Measurements from ENCODE around the gene GRB10.

Gene GRB10

DNA sequence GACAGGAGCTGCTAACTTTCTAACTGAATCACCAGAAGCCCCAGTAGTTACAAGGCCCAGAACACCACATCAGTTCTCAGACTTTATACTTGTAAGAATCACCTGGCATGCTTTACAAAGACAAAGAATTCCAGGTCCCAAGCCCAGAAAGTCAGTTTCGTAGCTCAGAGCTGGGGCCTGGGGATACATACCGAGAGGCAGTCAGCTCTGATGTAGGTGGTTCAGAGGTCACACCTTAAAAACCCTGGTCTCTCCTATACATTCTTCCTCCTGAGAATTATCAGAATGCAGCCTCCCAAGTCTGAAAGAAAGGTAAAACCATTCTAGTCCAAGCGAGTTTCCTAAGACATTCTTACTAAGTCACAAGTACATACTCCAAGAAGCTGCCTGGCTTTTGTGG lies 2.3 kb downstream of the GRB10 start:
- no peak overlapping the region for H3K9ac ChIP-seq (ENCODE audit: low read depth, low read length)
- TF ChIP-seq EZH2 (IDR thresholded peaks at IDR 0.05; ENCODE audit: borderline replicate concordance, low read depth, low read length, severe bottlenecking): no peak
- TF ChIP-seq, protein P1, sequence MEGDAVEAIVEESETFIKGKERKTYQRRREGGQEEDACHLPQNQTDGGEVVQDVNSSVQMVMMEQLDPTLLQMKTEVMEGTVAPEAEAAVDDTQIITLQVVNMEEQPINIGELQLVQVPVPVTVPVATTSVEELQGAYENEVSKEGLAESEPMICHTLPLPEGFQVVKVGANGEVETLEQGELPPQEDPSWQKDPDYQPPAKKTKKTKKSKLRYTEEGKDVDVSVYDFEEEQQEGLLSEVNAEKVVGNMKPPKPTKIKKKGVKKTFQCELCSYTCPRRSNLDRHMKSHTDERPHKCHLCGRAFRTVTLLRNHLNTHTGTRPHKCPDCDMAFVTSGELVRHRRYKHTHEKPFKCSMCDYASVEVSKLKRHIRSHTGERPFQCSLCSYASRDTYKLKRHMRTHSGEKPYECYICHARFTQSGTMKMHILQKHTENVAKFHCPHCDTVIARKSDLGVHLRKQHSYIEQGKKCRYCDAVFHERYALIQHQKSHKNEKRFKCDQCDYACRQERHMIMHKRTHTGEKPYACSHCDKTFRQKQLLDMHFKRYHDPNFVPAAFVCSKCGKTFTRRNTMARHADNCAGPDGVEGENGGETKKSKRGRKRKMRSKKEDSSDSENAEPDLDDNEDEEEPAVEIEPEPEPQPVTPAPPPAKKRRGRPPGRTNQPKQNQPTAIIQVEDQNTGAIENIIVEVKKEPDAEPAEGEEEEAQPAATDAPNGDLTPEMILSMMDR (IDR thresholded peaks at IDR 0.05; ENCODE audit: borderline replicate concordance, extremely low read depth, low read length, poor library complexity, severe bottlenecking): no peak

DNA sequence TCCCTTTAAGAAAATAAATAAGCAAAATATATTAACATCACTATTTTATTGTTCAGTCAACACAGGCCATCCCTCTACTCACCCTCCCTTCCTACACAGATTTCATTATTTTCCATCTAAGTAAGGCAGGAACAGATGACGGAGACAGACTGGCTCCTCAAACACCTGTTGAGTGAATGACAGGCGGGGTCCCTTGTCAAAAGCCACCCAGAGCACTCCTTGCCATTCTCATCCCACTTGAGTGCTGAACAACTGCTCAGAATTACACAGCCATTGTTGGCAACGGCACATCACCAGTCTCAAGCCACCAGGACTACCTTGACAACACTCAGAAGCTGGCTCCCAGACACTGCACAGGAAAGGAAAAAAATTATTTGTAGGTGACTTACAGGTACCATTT lies 3.3 kb downstream of the GRB10 start:
- no peak for ATAC-seq (ENCODE audit: insufficient read depth, low read depth)
- Histone ChIP-seq H3K9me3 (ENCODE audit: insufficient read depth, low read length, severe bottlenecking) (no peaks in the 10 kb centered on the region), H3K79me2 (ENCODE audit: insufficient read depth, low read length) (no peaks in the 10 kb centered on the region), H3K9ac (ENCODE audit: low read depth, low read length) (no peak overlapping the region), H2AFZ (ENCODE audit: low read depth, low read length) (no peak overlapping the region), H3K4me3 (ENCODE audit: low read depth in 1 of 2, low read length in 2 of 2) (no peak overlapping the region), H4K20me1 (ENCODE audit: insufficient read depth, low read length) (no peaks in the 10 kb centered on the region), H3K4me1 (ENCODE audit: insufficient read depth, low read length) (no peaks in the 10 kb centered on the region), H3K27me3 (ENCODE audit: insufficient read depth, low read length, poor library complexity) (no peaks in the 10 kb centered on the region), H3K4me2 (ENCODE audit: insufficient read depth, low read length) (no peak overlapping the region), H3K27ac (ENCODE audit: low read length) (no peak overlapping the region), H3K36me3 (ENCODE audit: insufficient read depth, low read length) (no peaks in the 10 kb centered on the region)
- TF ChIP-seq, protein P1 (IDR thresholded peaks at IDR 0.05; ENCODE audit: borderline replicate concordance, extremely low read depth, low read length, poor library complexity, severe bottlenecking): no peak
- no peak for TF ChIP-seq EZH2 (IDR thresholded peaks at IDR 0.05; ENCODE audit: borderline replicate concordance, low read depth, low read length, severe bottlenecking)
- no peak for DNase-seq

More for the DNA sequence above, 2.3 kb downstream of the GRB10 start:
- no peaks in the 10 kb centered on the region for H3K79me2 ChIP-seq (ENCODE audit: insufficient read depth, low read length)
- H3K27ac ChIP-seq (ENCODE audit: low read length): no peak overlapping the region
- H3K4me1 ChIP-seq (ENCODE audit: insufficient read depth, low read length): no peaks in the 10 kb centered on the region
- ATAC-seq (ENCODE audit: insufficient read depth, low read depth) (no peak), DNase-seq (no peak)
- no peaks in the 10 kb centered on the region for H4K20me1 ChIP-seq (ENCODE audit: insufficient read depth, low read length)
- peaks cover 2% of the 10 kb centered on the region for H3K27me3 ChIP-seq (ENCODE audit: insufficient read depth, low read length, poor library complexity)
- no peaks in the 10 kb centered on the region for H3K9me3 ChIP-seq (ENCODE audit: insufficient read depth, low read length, severe bottlenecking)
- H3K4me3 ChIP-seq (ENCODE audit: low read depth in 1 of 2, low read length in 2 of 2): no peak overlapping the region
- no peak overlapping the region for H3K4me2 ChIP-seq (ENCODE audit: insufficient read depth, low read length)
- H3K36me3 ChIP-seq (ENCODE audit: insufficient read depth, low read length): no peaks in the 10 kb centered on the region
- H2AFZ ChIP-seq (ENCODE audit: low read depth, low read length): no peak overlapping the region

DNA sequence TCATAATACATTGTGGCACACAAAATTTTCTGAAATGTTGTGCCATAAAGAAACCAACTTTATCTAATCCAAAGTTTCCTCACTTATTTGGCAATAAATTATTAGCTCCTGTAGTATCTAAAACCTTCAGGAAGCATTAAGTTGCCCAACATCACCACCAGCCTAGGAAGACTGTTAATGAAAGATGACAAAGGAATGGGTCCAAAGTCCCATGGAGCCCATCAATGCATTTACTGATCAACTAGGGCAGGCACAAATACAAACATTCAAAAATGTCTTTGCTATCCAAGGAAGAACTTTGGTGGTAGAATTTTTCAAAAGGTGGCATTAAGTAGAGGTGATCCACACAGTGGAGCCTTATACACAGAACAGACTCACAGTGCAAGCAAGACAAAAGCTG lies 4.5 kb downstream of the GRB10 start:
- Histone ChIP-seq H3K4me2 (ENCODE audit: insufficient read depth, low read length) (no peak overlapping the region), H3K4me1 (ENCODE audit: insufficient read depth, low read length) (no peaks in the 10 kb centered on the region), H3K79me2 (ENCODE audit: insufficient read depth, low read length) (no peaks in the 10 kb centered on the region), H3K9me3 (ENCODE audit: insufficient read depth, low read length, severe bottlenecking) (no peaks in the 10 kb centered on the region), H3K27me3 (ENCODE audit: insufficient read depth, low read length, poor library complexity) (no peaks in the 10 kb centered on the region), H3K4me3 (ENCODE audit: low read depth in 1 of 2, low read length in 2 of 2) (no peak overlapping the region), H2AFZ (ENCODE audit: low read depth, low read length) (no peak overlapping the region), H3K36me3 (ENCODE audit: insufficient read depth, low read length) (no peaks in the 10 kb centered on the region), H3K27ac (ENCODE audit: low read length) (no peak overlapping the region), H3K9ac (ENCODE audit: low read depth, low read length) (no peak overlapping the region), H4K20me1 (ENCODE audit: insufficient read depth, low read length) (no peaks in the 10 kb centered on the region)
- no peak for DNase-seq
- no peak for ATAC-seq (ENCODE audit: insufficient read depth, low read depth)
- TF ChIP-seq, protein P1 (IDR thresholded peaks at IDR 0.05; ENCODE audit: borderline replicate concordance, extremely low read depth, low read length, poor library complexity, severe bottlenecking): no peak
- TF ChIP-seq EZH2 (IDR thresholded peaks at IDR 0.05; ENCODE audit: borderline replicate concordance, low read depth, low read length, severe bottlenecking): no peak

GRCh38 chr7:50775836-50776235 lies 6.9 kb downstream of the GRB10 start:
- H3K9ac ChIP-seq (ENCODE audit: low read depth, low read length): no peak overlapping the region
- no peaks in the 10 kb centered on the region for H3K4me1 ChIP-seq (ENCODE audit: insufficient read depth, low read length)
- no peaks in the 10 kb centered on the region for H3K79me2 ChIP-seq (ENCODE audit: insufficient read depth, low read length)
- no peak overlapping the region for H2AFZ ChIP-seq (ENCODE audit: low read depth, low read length)
- H3K27ac ChIP-seq (ENCODE audit: low read length): no peak overlapping the region
- no peak for TF ChIP-seq EZH2 (IDR thresholded peaks at IDR 0.05; ENCODE audit: borderline replicate concordance, low read depth, low read length, severe bottlenecking)
- TF ChIP-seq, protein P1 (IDR thresholded peaks at IDR 0.05; ENCODE audit: borderline replicate concordance, extremely low read depth, low read length, poor library complexity, severe bottlenecking): no peak
- no peak for DNase-seq
- H4K20me1 ChIP-seq (ENCODE audit: insufficient read depth, low read length): no peaks in the 10 kb centered on the region
- H3K4me3 ChIP-seq (ENCODE audit: low read depth in 1 of 2, low read length in 2 of 2): no peak overlapping the region
- no peaks in the 10 kb centered on the region for H3K9me3 ChIP-seq (ENCODE audit: insufficient read depth, low read length, severe bottlenecking)
- H3K27me3 ChIP-seq (ENCODE audit: insufficient read depth, low read length, poor library complexity): no peaks in the 10 kb centered on the region
- no peak for ATAC-seq (ENCODE audit: insufficient read depth, low read depth)
- no peaks in the 10 kb centered on the region for H3K36me3 ChIP-seq (ENCODE audit: insufficient read depth, low read length)
- no peak overlapping the region for H3K4me2 ChIP-seq (ENCODE audit: insufficient read depth, low read length)
